ENCODE data around the gene C1orf21. TPM values are rescaled to one million over a fixed set of nuclear protein-coding genes. Genes with fewer than 3 reads are reported as not detected.

Gene C1orf21, protein sequence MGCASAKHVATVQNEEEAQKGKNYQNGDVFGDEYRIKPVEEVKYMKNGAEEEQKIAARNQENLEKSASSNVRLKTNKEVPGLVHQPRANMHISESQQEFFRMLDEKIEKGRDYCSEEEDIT
- total RNA-seq, result 22.9 and 28.5 TPM in 2 replicates

GRCh38 chr1:184386312-184387068, at the start of gene C1orf21:
Gene C1orf21 (plus strand): TSS chr1:184387029. CDS start chr1:184477510, 90,481 bp downstream.

